HFF-Myc (cell line): ENCODE results near the gene ECSCR.

ENCODE experiments used
- DNase-seq: peaks from one replicate; pipeline ENCODE4 v3.0.0-alpha.2; 2011; ENCODE audit warnings: low read depth; ENCODE audit errors: extremely low read depth
- H3K4me3 ChIP-seq: replicated peaks from 2 replicates; pipeline ENCODE4 v1.5.1; 2011; ENCODE audit warnings: low read depth, mild to moderate bottlenecking, control low read depth, low read length
- CTCF ChIP-seq: IDR thresholded peaks from 2 replicates; pipeline ENCODE4 v1.5.1; 2012; ENCODE audit warnings: mild to moderate bottlenecking, low read depth, low read length, control low read depth; ENCODE audit errors: missing control alignments

The ECSCR gene

GRCh38 chr5:139419226-139420192, 43.0 kb downstream of the ECSCR start:
- TF ChIP-seq CTCF = no peak
- no peak for DNase-seq
- H3K4me3 ChIP-seq = no peak overlapping the region

GRCh38 chr5:139418793-139419192, 43.8 kb downstream of the ECSCR start:
- H3K4me3 ChIP-seq = no peak overlapping the region
- DNase-seq = no peak
- TF ChIP-seq CTCF = no peak

GRCh38 chr5:139417214-139417613, 45.3 kb downstream of the ECSCR start:
- DNase-seq = no peak
- H3K4me3 ChIP-seq = no peak overlapping the region
- no peak for TF ChIP-seq CTCF

GRCh38 chr5:139416651-139417050, 45.9 kb downstream of the ECSCR start:
- DNase-seq = no peak
- TF ChIP-seq CTCF = no peak
- no peak overlapping the region for H3K4me3 ChIP-seq

GRCh38 chr5:139415869-139416268, 46.7 kb downstream of the ECSCR start:
- TF ChIP-seq CTCF = no peak
- H3K4me3 ChIP-seq = no peak overlapping the region
- DNase-seq = no peak

GRCh38 chr5:139415221-139415861, 47.2 kb downstream of the ECSCR start:
- H3K4me3 ChIP-seq = no peak overlapping the region
- no peak for TF ChIP-seq CTCF
- DNase-seq = no peak
